BJ (cell line): ENCODE measurements around the gene AGK. TPM values are rescaled to one million over a fixed set of nuclear protein-coding genes. Genes with fewer than 3 reads are reported as not detected.

Experiments used
- CTCF ChIA-PET: fragments of 350-600 bp; formaldehyde crosslinking; extraction: SDS; loops from one replicate; lab custom pipeline; 2021; ENCODE audit warnings: antibody characterized with exemption, inconsistent platforms; lab: Yijun Ruan, JAX
- POLR2A ChIA-PET: fragments of 300-600 bp; sonication (Branson Sonifier 250); formaldehyde crosslinking; extraction: SDS; loops from one replicate; lab custom pipeline; 2021; ENCODE audit warnings: antibody characterized with exemption; lab: Charles Lee
- DNase-seq: peaks from one replicate; pipeline ENCODE4 v3.0.0-alpha.2; 2011; ENCODE audit warnings: low read depth
- H3K27me3 ChIP-seq: 2 replicates; pipeline ENCODE4 v1.6.0; 2011; ENCODE audit warnings: low read length; ENCODE audit not compliant: control insufficient read depth, insufficient read depth
- H3K36me3 ChIP-seq: 2 replicates; pipeline ENCODE4 v1.5.1; 2011; ENCODE audit warnings: low read length; ENCODE audit not compliant: control insufficient read depth, insufficient read depth
- H3K4me3 ChIP-seq: 2 replicates; pipeline ENCODE4 v1.5.1; 2011; ENCODE audit warnings: low read depth, mild to moderate bottlenecking, control low read depth, low read length
- CTCF ChIP-seq: IDR thresholded peaks from 2 replicates; pipeline ENCODE4 v1.5.1; 2011; ENCODE audit warnings: low read depth, mild to moderate bottlenecking, control low read depth, inconsistent platforms, low read length, moderate library complexity; ENCODE audit not compliant: insufficient read depth
- polyA plus RNA-seq: library from polyadenylated mRNA; depleted of rRNA; stranded (reverse); fragments of >200 nt; gene quantifications from 2 replicates; pipeline ENCODE4 v1.2.3, GENCODE V29; 2011; rRNA removed

The AGK gene
- polyA plus RNA-seq, 1 experiment = 30.3 TPM

- peaks cover 3% of the 10 kb centered on the region for H3K27me3 ChIP-seq
- DNase-seq = no peak
- ChIA-PET POLR2A (interaction anchor here (0.6 kb wide), 1 partner anchor 1032 kb away, joined by 9 read pairs; no protein-coding TSS in a partner anchor), CTCF (no interaction called here)
- no peak for TF ChIP-seq CTCF
- H3K36me3 ChIP-seq = no peaks in the 10 kb centered on the region
- peak overlapping the region; percentile 65 for H3K4me3 ChIP-seq
These were observed 150.4 kb downstream of the AGK start for GRCh38 chr7:141701489-141702046.

- H3K4me3 ChIP-seq = peak within 1 kb of the TSS; percentile 65
- ChIA-PET CTCF (interaction anchor here (0.6 to 1.6 kb wide), 2 partner anchors 36 to 621 kb away, joined by 3 to 7 read pairs; partner anchors contain the start of gene SSBP1), POLR2A (no interaction called here)
- H3K36me3 ChIP-seq = no peaks in the 10 kb centered on the region
- no peak for DNase-seq
- peaks cover 3% of the 10 kb centered on the region for H3K27me3 ChIP-seq
- TF ChIP-seq CTCF = no peak
These were observed 150.9 kb downstream of the AGK start, which contains the start of gene DENND11 for GRCh38 chr7:141702047-141702567. Gene DENND11 (minus strand): TSS chr7:141702166. CDS start chr7:141702153, 13 bp downstream.

- Histone ChIP-seq H3K36me3 (no peaks in the 10 kb centered on the region), H3K4me3 (no peak overlapping the region), H3K27me3 (peaks cover 3% of the 10 kb centered on the region)
- no peak for TF ChIP-seq CTCF
- DNase-seq = no peak
- ChIA-PET POLR2A (no interaction called here), CTCF (interaction anchor here (0.6 to 1.6 kb wide), 2 partner anchors 35 to 622 kb away, joined by 3 to 7 read pairs; partner anchors contain the start of gene SSBP1)
These were observed 151.7 kb downstream of the AGK start for GRCh38 chr7:141702892-141703291.

GRCh38 chr7:141704112-141704511 lies 152.9 kb downstream of the AGK start:
- no peaks in the 10 kb centered on the region for H3K36me3 ChIP-seq
- no peak overlapping the region for H3K4me3 ChIP-seq
- DNase-seq = no peak
- no peak for TF ChIP-seq CTCF
- ChIA-PET CTCF (no interaction called here), POLR2A (no interaction called here)
- peaks cover 3% of the 10 kb centered on the region for H3K27me3 ChIP-seq

GRCh38 chr7:141704741-141705140 lies 153.5 kb downstream of the AGK start:
- Histone ChIP-seq H3K36me3 (no peaks in the 10 kb centered on the region), H3K4me3 (no peak overlapping the region), H3K27me3 (peaks cover 3% of the 10 kb centered on the region)
- ChIA-PET CTCF (interaction anchor here (1.5 kb wide), 1 partner anchor 13 kb away, joined by 4 read pairs; no protein-coding TSS in a partner anchor), POLR2A (no interaction called here)
- no peak for TF ChIP-seq CTCF
- DNase-seq = no peak

Other genes with a start within 250 kb of the AGK start
- 4.2 and 4.6 TPM in 2 replicates for gene DENND11, start 150.8 kb downstream of the AGK start, polyA plus RNA-seq
- gene WEE2, start 156.9 kb downstream of the AGK start, polyA plus RNA-seq = not detected in 2 replicates
- gene SSBP1, start 186.9 kb downstream of the AGK start, polyA plus RNA-seq = 55.0 and 139 TPM in 2 replicates
- gene TAS2R3, start 212.7 kb downstream of the AGK start, polyA plus RNA-seq = 0.29 TPM in 1 of 2 replicates, not detected in the other
- 0.12 and 0.23 TPM in 2 replicates for gene TAS2R4, start 225.3 kb downstream of the AGK start, polyA plus RNA-seq
- 0.43 and 0.64 TPM in 2 replicates for gene TAS2R5, start 238.8 kb downstream of the AGK start, polyA plus RNA-seq